Hypothalamus (tissue), 51 donors: ENCODE measurements around the gene IFNA8.
"Not testable (repeated sequence)": the region's sequence is repeated elsewhere in the genome, so short reads cannot be mapped to it uniquely, and the experiment has no call there.

Source experiments
- DNase-seq, 51 donors: peaks; one replicate each; lab custom pipeline; 2025; lab: John Stamatoyannopoulos, UW

The IFNA8 gene

DNA sequence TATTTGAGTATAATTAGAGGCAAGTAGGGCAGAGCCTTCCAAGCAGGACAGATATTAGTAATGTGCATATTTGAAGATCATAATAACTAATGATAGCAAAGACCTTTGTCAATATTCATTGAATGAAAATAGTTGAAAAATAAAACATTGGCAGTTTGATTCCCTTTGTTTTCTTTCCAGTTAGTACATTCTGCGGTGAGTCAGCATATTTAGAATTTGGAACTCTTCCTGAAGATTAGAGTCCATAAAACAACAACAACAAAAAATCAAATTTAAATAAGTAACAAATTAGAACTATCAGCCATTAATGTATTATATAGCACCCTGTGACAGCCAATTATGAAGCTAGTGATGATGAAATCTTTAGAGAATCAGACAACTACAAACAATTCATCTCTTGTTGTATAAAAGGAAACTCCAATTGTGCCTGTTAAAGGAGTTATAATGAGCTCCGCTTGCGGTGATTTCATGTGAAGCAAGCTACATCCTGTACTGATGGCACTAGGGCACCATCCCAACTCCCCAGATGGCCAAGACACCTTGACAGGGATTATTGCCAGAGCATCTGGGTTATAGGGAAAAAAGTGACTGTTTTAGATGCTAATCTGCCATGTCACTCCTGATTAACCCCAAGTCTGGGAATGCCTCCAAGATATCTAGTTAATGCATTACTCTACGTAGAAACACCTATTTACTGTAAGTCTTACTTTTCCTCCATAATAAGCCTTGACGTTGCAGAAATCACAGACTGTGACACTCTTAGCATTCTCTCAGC, 6.8 kb downstream of the IFNA8 start:
- no peak for DNase-seq

- DNase-seq, result no peak
These were observed 19.3 kb downstream of the IFNA8 start for GRCh38 chr9:21428235-21428634.

- DNase-seq, result no peak
These were observed 20.3 kb downstream of the IFNA8 start for GRCh38 chr9:21429191-21429590.

DNA sequence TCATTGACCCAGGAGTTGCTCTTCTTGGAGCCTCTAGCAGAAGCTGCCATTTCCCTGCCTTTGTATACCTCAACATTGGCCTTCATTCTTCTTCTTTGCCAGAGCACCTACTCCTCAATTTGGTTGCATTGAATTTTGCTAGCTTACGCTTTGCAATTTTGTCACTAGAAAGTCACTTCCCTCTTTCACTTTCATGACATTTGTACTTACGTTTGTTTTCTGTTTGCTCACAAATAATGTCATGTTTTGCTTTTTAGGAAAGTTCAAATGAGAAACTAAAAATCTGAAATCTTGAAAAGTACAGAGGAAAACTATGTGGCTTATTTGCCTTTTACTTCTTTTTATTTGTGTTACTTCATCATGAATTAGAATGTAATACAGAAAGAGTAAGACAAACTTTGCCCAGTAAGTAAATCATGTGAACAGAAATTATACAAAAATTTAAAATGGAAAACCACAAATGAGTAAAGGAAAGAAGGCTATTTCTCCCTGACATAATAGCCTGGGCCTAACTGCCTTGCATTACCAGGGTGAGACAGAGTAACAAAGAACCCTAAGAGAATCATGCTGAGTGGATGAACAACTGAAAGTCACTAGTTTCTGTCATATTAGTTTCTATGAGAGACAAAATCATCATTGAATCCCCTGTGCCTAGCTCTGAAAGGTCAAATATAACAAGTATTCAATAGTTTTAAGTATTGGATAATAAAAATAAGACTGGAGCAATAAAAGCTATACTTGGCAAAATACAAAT, 23.9 kb downstream of the IFNA8 start:
- no peak for DNase-seq

DNA sequence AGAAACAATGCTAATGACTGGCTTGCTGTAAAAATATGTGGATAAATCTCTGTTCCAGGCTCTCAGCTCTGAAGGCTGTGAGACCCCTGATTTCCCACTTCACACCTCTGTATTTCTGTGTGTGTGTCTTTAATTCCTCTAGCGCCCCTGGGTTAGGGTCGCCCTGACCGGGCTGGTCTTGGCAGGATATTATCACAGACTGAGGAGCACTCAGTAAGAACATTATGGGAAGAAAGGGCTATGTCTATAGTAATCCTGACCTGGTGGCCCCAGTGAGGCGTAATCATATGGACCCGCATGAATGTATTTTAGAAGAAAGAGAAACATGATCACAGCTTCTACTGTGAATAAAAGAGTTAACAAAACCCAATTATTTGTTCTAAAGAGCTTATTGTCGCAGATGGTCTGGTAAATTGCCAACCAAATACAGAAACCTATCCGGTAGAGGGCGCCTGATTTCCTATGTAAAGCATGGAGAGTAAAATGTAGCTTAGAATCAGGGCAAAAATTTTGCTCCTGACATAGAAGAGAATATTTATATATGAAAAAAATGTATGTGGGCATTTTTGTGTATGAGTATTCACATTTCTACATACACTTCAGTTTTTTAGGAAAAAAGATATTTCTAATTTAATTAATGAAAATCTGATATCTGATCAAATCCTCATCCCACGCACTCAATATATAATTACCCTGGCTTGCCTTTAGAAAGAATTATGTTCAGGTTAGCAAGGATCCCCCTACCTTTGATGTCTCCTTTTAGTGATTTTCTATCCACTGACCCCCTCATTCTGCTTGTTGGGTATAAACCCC, 25.5 kb downstream of the IFNA8 start:
- peak in 23 of 51 donors; percentile 0 to 64 (median 12) for DNase-seq

GRCh38 chr9:21435015-21435383, 26.1 kb downstream of the IFNA8 start:
- not testable (repeated sequence) for DNase-seq

- no peak for DNase-seq
These were observed 31.2 kb downstream of the IFNA8 start, which contains the start of gene IFNA1 for GRCh38 chr9:21440139-21440538. Gene IFNA1 (plus strand): TSS chr9:21440439. CDS start chr9:21440508, 69 bp downstream.

GRCh38 chr9:21443849-21444625, 35.1 kb downstream of the IFNA8 start:
- no peak for DNase-seq

DNA sequence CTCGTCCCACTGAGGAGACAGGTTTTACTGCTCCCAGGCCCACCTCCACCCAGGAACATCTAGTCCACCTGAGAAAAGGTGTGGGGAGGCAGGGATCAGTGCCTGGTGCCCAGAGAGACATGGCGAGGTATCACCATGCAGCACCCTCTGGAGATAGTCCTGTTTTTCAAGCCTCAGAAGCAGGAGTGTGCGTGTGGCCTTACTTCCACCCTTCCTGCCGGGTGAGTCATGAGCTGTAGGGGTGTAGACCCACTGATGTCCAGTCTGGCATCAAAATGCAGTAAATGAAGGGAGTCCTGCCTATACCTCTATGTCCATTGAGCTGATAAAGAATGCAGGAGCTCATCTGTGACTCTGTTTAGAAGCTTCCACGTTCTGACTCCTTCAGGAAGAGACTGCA, 40.4 kb downstream of the IFNA8 start:
- not testable (repeated sequence) for DNase-seq

DNA sequence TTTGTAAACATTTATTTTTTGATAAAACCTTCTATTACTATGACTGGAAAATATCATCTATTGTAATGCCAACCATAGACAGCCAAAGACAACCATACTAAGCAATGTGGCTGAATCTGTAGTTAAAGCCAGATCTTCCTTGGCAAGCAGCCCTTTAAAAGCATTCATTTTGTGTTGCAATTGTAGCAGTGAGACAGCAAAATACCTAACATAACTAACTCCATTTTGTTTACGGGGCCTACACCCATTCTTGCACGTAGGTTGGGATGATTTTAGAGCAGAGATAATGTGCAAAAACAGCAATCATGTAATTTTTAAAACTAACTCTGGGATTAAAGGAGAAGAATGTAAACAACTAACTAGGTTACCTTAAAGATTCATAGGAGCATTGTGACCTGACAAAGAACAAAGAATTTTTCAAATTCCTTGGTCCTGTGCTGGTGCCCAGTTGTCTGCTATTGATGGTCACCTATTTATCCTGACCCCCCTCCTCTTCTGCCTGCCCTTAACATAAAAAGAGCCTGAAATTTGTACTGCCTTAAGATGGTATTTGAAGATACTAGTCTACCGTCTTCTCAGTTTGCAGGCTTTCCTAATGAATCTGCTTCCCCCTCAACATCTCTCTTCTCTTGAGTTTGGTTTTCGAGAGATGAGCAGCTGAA, 41.9 kb downstream of the IFNA8 start:
- no peak for DNase-seq

DNA sequence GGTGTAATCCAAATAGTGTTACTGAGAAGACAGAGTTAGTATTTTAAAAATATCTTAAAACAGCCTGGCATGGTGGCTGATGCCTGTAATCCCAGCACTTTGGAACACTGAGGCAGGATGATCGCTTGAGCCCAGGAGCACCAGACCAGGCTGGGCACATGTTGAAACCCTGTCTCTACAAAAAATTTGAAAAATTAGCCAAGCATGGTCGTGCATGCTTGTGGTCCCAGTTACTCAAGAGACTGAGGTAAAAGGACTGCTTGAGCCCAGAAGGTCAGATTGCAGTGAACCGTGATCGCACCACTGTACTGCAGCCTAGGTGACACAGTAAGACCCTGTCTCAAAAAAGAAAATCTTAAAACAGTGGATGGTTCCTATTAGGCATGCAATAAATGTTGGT, 43.8 kb downstream of the IFNA8 start:
- DNase-seq, result no peak

GRCh38 chr9:21454149-21454548, 45.2 kb downstream of the IFNA8 start:
- no peak for DNase-seq

DNA sequence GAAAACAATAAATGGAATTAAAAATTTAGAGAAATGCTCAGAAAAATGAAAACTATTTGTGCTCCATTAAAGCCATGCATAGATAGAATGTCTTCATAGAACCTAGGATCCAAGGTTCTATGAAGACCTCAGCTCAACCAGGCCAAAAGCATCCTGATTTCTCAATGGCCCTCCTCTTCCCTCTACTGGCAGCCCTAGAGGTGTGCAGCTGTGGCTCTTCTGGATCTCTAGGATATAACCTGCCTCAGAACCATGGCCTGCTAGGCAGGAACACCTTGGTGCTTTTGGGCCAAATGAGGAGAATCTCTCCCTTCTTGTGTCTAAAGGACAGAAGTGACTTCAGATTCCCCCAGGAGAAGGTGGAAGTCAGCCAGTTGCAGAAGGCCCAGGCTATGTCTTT, 46.4 kb downstream of the IFNA8 start:
- peak in 9 of 51 donors; percentile 2 to 22 (median 9) for DNase-seq
